NCI-H2081 (cell line): Measurements from ENCODE around the gene ZNF35.
"Not testable (repeated sequence)": the region's sequence is repeated elsewhere in the genome, so short reads cannot be mapped to it uniquely, and the experiment has no call there.

Source experiments
- DNase-seq, 2 experiments: peaks; one replicate each; lab custom pipeline; 2025; lab: John Stamatoyannopoulos, UW

ZNF35 gene

GRCh38 chr3:44648564-44649229 lies at the start of gene ZNF35:
Gene ZNF35, plus strand, starts transcription at chr3:44648732. Its CDS starts 2,336 bp downstream, at chr3:44651068.
- peak; percentile 58 to 85 for DNase-seq

- DNase-seq: no peak
Observed at GRCh38 chr3:44601749-44602148, 46.8 kb upstream of the ZNF35 start.

- no peak for DNase-seq
Observed at GRCh38 chr3:44612678-44613077, 35.9 kb upstream of the ZNF35 start.

GRCh38 chr3:44624749-44625480 lies 23.6 kb upstream of the ZNF35 start, which contains the start of gene ZNF197:
Gene ZNF197, plus strand, starts transcription at chr3:44625036. Its CDS starts 4,119 bp downstream, at chr3:44629155.
- peak; percentile 79 to 91 for DNase-seq

- no peak for DNase-seq
Observed at GRCh38 chr3:44628716-44629115, 19.8 kb upstream of the ZNF35 start.

GRCh38 chr3:44632193-44632592 lies 16.3 kb upstream of the ZNF35 start:
- DNase-seq: no peak

- no peak for DNase-seq
Observed at GRCh38 chr3:44642337-44642736, 6.2 kb upstream of the ZNF35 start.

DNA sequence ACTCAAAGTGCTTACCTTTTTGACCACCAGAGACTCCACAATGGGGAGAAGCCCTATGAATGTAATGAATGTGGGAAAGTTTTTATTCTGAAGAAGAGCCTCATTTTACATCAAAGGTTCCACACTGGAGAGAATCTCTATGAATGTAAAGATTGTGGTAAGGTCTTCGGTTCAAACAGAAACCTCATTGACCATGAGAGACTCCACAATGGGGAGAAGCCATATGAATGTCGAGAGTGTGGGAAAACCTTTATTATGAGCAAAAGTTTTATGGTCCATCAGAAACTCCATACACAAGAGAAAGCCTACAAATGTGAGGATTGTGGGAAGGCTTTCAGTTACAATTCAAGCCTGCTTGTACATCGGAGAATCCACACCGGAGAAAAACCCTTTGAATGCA lies 5.5 kb upstream of the ZNF35 start:
- DNase-seq: no peak

DNA sequence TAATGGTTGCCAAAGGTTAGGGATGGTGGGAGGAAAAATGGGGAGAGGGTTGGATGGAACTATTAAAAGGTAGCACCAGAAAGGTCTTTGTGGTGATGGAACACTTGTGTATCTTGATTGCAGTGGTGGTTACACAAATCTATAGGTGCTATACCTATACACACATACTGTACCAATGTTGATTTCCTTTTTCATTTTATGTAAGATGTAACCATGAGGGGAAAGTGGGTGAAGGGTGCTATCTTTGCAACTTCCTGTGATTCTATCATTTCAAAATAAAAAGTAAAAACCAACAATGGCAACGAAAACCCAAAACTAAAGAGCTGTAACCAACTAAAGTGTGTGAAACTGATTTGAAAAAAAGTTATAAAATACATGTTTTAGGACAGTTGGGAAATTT lies 761 bp upstream of the ZNF35 start:
- DNase-seq: no peak

DNA sequence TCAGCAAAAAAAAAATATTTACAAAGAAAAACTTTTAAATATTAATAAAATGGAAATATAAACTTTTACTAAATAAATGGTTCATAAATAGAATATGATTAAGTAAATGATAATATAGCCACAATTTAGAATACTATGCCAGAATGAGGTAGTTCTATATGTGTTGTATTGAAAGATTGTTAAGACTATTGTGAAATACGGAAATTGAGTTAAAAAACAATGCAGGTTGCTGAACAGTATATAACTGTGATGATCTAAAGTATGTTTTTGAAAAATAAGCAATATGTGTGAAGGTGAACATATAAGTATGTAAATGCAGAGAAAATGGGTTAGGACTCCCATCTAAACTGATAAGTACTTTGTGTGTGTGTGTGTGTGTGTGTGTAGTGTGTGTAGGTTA lies 1.2 kb downstream of the ZNF35 start:
- no peak for DNase-seq

- DNase-seq: no peak
Observed at GRCh38 chr3:44654039-44654438, 5.5 kb downstream of the ZNF35 start.

- no peak for DNase-seq
Observed at GRCh38 chr3:44659015-44659414, 10.5 kb downstream of the ZNF35 start.

- DNase-seq: no peak
Observed at GRCh38 chr3:44659434-44659833, 10.9 kb downstream of the ZNF35 start.

DNA sequence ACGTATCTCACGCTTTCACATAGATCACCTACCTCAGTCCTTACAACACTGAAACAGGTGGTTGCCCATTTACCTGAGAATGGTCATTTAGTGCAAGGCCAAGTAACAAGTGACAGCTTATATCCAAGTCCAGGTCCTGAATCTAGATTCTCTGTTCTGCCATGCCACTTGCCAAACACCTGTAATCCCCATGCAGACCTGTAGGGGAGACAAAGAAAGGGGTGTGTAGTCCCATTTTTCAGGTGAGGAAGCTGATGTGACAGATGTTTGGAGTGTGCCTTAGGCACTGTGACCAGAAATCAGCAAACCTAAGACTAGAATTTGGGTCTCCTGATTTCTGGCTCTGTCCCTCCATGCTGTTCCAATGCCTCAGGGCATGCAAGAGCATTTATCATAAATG lies 12.7 kb downstream of the ZNF35 start:
- no peak for DNase-seq

GRCh38 chr3:44665173-44665572 lies 16.6 kb downstream of the ZNF35 start:
- DNase-seq: no peak

GRCh38 chr3:44666346-44666745 lies 17.8 kb downstream of the ZNF35 start:
- DNase-seq: no peak

DNA sequence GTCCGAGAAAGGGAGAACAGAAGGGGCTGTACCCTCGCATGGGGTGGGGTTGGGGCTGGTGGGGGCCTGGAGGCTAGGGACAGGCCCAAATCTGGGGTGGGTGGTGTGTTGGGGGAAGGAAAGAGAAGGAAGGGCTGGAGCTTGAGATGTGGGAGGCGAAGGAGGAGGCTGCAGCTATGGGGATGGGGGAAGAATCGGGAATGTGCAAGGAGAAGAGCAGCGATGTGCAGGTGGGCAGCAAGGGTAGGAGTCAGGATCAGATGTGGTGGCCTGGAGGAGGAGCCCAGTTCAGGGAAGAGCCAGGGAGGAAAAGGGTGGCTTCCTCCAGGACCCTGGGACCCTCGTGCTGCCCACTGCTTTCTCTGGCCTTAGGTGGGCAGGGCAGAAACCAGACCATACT lies 21.2 kb downstream of the ZNF35 start:
- DNase-seq: no peak

DNA sequence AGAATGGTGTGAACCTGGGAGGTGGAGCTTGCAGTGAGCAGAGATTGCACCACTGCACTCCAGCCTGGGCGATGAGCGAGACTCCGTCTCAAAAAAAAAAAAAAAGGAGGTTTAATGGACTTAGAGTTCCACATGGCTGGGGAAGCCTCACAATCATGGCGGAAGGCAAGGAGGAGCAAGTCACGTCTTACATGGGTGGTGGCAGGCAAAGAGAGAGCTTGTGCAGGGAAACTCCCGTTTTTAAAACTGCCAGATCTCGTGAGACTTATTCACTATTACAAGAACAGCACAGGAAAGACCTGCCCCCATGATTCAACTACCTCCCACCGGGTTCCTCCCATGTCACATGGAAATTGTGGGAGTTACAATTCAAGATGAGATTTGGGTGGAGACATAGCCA lies 24.9 kb downstream of the ZNF35 start:
- not testable (repeated sequence) for DNase-seq

- DNase-seq: no peak
Observed at GRCh38 chr3:44674211-44674610, 25.7 kb downstream of the ZNF35 start.

- no peak for DNase-seq
Observed at GRCh38 chr3:44678480-44679116, 30.1 kb downstream of the ZNF35 start.

DNA sequence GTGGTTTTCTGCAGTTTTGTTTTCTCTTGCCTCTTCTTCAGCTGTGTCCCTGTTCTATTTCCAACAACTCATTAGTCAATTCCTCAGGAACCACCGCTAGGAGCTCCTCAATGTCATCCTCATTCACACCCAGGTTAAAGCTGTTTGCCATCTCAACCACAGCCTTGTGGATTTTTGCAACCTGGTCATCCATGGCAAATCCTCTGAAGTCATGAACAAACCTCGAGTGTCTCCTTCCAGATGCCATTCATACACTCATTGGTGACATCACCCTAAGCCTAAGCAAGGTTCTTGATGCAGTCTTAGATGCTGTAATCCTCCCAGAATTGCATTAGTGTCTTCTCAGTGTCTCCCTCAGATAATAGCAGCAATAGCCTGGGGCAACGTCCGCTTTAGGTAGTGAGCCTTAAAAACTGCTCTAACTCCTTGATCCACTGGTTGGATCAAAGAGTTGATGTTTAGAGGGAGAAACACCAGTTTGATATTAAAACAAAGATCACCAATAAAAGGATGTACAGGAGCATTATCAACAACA lies 32.5 kb downstream of the ZNF35 start:
- no peak for DNase-seq

DNA sequence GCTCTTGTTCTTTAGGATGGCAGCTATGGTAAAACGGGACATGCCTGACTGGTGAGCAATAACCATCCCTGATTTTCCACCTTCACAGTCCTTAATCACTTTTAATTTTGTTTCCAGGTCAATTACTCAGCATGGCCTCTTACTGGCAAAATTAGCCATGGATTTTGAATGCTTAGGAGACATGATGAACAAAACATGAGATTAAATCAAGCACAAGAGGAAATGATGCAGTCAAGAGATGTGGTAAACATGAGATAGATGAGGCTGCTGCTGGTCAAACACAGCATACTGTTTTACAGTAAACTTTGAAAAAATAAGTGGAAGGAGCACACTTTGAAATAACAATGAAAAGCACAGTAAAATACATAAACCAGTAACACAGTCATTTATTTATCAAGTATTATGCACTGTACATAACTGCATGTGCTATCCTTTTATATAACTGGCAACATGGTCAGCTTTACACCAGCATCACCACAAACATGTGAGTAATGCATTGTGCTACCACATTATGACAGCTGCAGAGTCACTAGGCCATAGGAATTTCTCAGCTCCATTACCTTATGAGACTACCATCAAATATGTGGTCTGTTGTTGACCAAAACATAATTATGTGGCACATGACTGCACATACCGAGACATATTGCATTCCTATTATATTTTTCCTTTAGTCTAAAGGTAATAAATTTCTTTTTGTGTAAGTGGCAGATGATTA lies 33.8 kb downstream of the ZNF35 start:
- no peak for DNase-seq
